ENCODE results near the gene EPB41L1. TPM values are rescaled to one million over a fixed set of nuclear protein-coding genes. Genes with fewer than 3 reads are reported as not detected.

Gene EPB41L1
- total and polyA plus RNA-seq, 2 experiments from 2014 or later, result 24.1 to 48.7 TPM

GRCh38 chr20:36266189-36266588 lies 111.6 kb downstream of the EPB41L1 start:
- Mint-ChIP-seq H3K27me3 (ENCODE audit: insufficient read depth, low read depth, poor library complexity) (peaks cover 6% of the 10 kb centered on the region), H3K27ac (no peak overlapping the region), H3K36me3 (ENCODE audit: low read depth) (no peaks in the 10 kb centered on the region), H3K4me3 (no peak overlapping the region), H3K9me3 (no peaks in the 10 kb centered on the region), H3K4me1 (peaks cover 19% of the 10 kb centered on the region)
- no peaks in the 10 kb centered on the region for H3K79me2 ChIP-seq (replicated peaks; ENCODE audit: insufficient read depth)
- no peaks in the 10 kb centered on the region for H3K9me2 ChIP-seq (ENCODE audit: insufficient read depth)
- H4K20me1 ChIP-seq (replicated peaks; ENCODE audit: insufficient read depth), result no peaks in the 10 kb centered on the region
- no peaks in the 10 kb centered on the region for H3K4me1 ChIP-seq (ENCODE audit: insufficient read depth)
- no peak overlapping the region for H3K27ac ChIP-seq (ENCODE audit: low read depth)
- no peaks in the 10 kb centered on the region for H3K36me3 ChIP-seq (ENCODE audit: insufficient read depth)
- no peaks in the 10 kb centered on the region for H3F3A ChIP-seq (replicated peaks; ENCODE audit: low read depth)
- DNase-seq (ENCODE audit: low spot score) (no peak), ATAC-seq (no peak)
- H3K4me3 ChIP-seq, result no peak overlapping the region
- H2AFZ ChIP-seq, result no peak overlapping the region
- TF ChIP-seq CREB1 (CRISPR knock-in tag; IDR thresholded peaks at IDR 0.05; ENCODE audit: low read depth) (no peak), CTCF (conservative IDR thresholded peaks at IDR 0.05; ENCODE audit: low read depth in 2 of 2) (no peak), EZH2 (IDR thresholded peaks at IDR 0.05; ENCODE audit: low read depth, unreplicated experiment) (no peak)
- H3K4me2 ChIP-seq, result no peak overlapping the region
- no peaks in the 10 kb centered on the region for H3K27me3 ChIP-seq (ENCODE audit: insufficient read depth)

- Histone ChIP-seq H3K4me3 (no peak overlapping the region), H3K4me1 (ENCODE audit: insufficient read depth) (no peaks in the 10 kb centered on the region), H3K27ac (ENCODE audit: low read depth) (no peak overlapping the region), H2AFZ (no peak overlapping the region), H3K36me3 (ENCODE audit: insufficient read depth) (no peaks in the 10 kb centered on the region), H4K20me1 (replicated peaks; ENCODE audit: insufficient read depth) (no peaks in the 10 kb centered on the region), H3F3A (replicated peaks; ENCODE audit: low read depth) (no peaks in the 10 kb centered on the region), H3K9me2 (ENCODE audit: insufficient read depth) (no peaks in the 10 kb centered on the region), H3K27me3 (ENCODE audit: insufficient read depth) (no peaks in the 10 kb centered on the region), H3K79me2 (replicated peaks; ENCODE audit: insufficient read depth) (no peaks in the 10 kb centered on the region), H3K4me2 (no peak overlapping the region)
- H3K27me3 Mint-ChIP-seq (ENCODE audit: insufficient read depth, low read depth, poor library complexity), result peaks cover 8% of the 10 kb centered on the region
- no peaks in the 10 kb centered on the region for H3K9me3 Mint-ChIP-seq
- TF ChIP-seq ZNF331 (CRISPR knock-in tag; IDR thresholded peaks at IDR 0.05; ENCODE audit: low read depth) (no peak), CTCF (conservative IDR thresholded peaks at IDR 0.05; ENCODE audit: low read depth in 2 of 2) (peak; percentile 13 to 32; a peak in 1 of 4 replicates), STAT1 (IDR thresholded peaks at IDR 0.05; ENCODE audit: unreplicated experiment) (no peak), REST (IDR thresholded peaks at IDR 0.05; ENCODE audit: unreplicated experiment) (no peak), EZH2phosphoT487 (IDR thresholded peaks at IDR 0.05; ENCODE audit: unreplicated experiment) (no peak), ZNF114 (CRISPR knock-in tag; IDR thresholded peaks at IDR 0.05) (no peak)
- H3K27ac Mint-ChIP-seq, result no peak overlapping the region
- DNase-seq (ENCODE audit: low spot score), result no peak
- H3K36me3 Mint-ChIP-seq (ENCODE audit: low read depth), result no peaks in the 10 kb centered on the region
- H3K4me3 Mint-ChIP-seq, result no peak overlapping the region
- peak; percentile 39 for ATAC-seq
- H3K4me1 Mint-ChIP-seq, result peaks cover 32% of the 10 kb centered on the region
These were observed 113.3 kb downstream of the EPB41L1 start for GRCh38 chr20:36267605-36268381.
